Renal cortex interstitium (tissue), 11 donors: ENCODE data around the gene SLC8A1. TPM values are rescaled to one million over a fixed set of nuclear protein-coding genes. Genes with fewer than 3 reads are reported as not detected.

ENCODE experiments used
- DNase-seq, 11 donors: peaks; one replicate each; pipeline ENCODE4 v3.0.0-alpha.2; 2013; ENCODE audit warnings: low read depth in 9 of 11, low spot score in 4 of 11; ENCODE audit errors: extremely low read depth in 1 of 11
- polyA plus RNA-seq, 3 donors: library from polyadenylated mRNA; unstranded; fragments of 120-200 nt; gene quantifications; one replicate each; pipeline ENCODE4 v1.2.1, GENCODE V29; 2013; ENCODE audit not compliant: insufficient read length in 3 of 3

Gene SLC8A1
- polyA plus RNA-seq, 3 donors, result 61.3 to 67.0 (median 63.2) TPM

DNA sequence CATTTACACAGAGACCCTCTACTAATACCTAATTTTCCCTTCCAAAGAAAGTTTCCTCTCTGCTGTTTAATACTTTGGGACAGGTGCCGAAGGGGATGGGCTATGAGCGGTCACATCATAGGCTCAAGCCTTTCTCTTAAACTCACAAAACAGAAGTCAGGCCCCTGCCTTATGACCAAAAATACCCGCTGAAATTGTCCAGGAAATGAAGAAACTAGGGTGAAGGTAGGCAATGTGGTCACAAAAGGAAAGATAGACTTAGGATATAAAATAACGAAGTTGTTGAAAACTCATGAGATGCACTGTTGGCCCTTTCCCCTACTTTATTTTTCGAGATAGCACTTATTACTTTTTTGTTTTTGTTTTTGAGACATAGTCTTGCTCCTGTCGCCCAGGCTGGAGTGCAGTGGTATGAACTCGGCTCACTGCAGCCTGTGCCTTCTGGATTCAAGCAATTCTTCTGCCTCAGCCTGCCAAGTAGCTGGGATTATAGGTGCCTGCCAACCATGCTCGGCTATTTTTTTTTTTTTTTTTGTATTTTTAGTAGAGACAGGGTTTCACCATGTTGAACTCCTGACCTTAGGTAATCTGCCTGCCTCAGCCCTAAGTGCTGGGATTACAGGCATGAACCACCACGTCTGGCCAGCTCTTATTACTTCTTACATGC lies 16.3 kb downstream of the SLC8A1 start:
- DNase-seq, result no peak

DNA sequence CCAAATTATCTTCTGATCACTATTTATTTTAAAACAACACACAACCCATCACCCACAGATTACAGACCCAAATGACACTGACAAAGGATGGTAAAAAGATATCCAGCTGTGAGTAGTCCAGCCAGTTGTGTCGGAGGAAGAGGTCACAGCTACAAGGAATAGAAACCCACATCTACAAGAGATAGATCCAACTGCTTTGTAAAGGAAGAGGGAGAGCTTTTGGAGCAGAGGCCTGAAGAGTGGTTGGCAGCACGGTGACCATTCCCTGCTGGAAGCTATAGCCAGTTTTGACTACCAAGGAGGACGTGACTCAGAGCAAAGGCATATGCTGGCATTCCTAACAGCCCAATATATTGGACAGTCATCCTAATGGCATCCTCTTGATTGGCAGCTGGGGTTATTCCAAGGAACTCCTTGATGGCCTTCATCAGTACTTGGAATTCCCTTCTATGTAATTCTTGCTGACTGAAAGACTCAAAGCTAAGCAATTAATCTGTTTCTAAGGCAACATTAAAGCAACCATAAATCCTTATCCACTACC lies 17.1 kb downstream of the SLC8A1 start:
- DNase-seq, result no peak

- no peak for DNase-seq
These were observed 18.2 kb downstream of the SLC8A1 start for GRCh38 chr2:40433736-40434135.

DNA sequence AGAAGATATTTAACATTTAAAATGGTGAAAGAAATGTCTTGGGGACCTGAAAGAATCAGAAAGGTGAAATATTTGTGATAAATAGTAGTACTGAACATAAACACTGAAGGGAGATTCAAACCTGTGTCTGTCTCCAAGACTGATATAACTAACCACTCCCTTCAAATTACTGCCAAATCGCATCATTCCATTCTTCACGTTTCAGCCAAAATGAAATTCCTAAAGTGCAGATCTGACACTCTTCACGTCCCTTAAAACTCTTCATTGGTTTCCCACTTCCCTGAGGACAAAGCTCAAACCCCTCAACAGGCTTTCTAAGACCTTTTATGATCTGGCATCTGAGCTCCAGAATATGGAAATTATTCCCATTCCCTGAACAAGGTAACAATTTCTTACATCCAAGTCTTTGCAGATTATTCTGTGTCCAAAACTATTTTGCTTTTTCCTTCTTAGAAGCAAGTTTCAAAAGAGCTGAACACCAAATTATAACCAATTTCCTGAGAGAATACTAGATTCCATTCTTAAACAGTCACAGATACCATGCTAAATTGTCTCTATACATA lies 18.9 kb downstream of the SLC8A1 start:
- no peak for DNase-seq

GRCh38 chr2:40431600-40431955 lies 20.3 kb downstream of the SLC8A1 start:
- DNase-seq, result no peak

DNA sequence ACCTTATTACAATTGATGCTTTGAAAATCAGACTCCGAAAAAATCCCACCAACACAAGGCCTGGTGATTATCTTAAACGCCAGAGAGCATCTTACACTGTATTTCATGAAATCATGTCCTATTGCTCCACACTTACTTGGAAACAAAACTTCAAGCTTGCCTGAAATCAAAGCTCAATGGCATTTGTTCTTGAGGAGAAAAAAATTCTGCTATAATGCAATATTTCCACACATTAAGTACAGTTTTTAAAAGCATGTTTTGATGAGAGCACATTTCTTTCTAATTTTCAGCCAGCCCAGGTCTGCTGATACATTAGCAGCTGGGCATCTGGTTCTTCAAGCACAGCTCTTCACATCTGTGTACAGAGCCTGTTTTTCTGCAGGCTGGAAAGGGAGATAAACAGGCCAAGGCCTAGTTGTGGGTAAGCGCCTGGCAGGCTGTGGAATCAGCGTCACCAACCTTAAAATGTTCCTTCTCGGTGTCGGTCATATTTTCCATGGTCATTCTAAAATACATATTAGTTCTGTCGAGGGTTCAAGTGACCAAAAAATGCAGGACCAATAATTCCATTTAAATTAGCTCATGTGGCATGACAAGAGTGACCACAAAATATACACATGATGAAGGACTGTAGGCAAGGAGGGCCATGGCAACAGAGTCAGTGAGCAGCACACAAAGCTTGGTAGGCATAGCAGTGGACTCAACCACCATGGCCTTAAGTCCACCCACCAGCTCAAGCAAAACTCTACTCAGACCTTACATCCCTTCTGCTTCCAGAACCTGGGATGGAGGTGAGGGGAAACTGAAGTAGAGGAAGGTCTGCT lies 20.9 kb downstream of the SLC8A1 start:
- no peak for DNase-seq

GRCh38 chr2:40428439-40428838 lies 23.5 kb downstream of the SLC8A1 start:
- DNase-seq, result no peak

DNA sequence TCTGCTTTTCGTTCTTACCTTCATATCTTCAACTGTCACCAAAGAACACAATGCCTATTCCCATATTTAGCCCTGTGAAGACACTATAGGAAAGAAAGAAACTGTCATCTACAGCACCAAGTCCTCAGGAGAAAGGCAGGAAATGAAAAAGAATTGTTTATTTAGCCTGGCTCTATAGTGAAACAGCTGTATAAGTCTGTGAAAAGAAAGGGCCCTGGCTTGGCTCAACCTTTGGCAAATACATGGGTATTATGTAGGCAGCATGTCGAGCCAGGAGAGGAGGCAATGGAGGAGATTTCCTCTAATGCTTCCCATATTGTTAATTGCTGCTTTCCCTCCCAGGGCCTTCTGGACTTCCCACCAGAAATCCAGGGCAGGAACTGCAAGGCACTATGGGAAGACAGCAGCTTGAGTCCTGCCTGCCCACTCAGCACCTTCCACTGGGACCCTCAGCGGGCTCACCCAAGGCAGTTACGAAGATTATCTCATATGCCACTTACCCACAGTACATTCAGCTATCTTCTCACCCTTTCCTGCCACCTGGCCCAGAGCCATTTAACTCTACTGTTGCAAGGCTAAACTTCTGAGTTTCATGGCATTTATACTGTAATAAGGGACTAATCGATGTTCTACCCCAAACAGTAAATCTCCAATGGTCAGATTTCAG lies 30.1 kb downstream of the SLC8A1 start:
- DNase-seq, result peak in 2 of 11 donors; percentile 24 to 28

GRCh38 chr2:40420478-40420877 lies 31.4 kb downstream of the SLC8A1 start:
- DNase-seq, result no peak

GRCh38 chr2:40419364-40419762 lies 32.5 kb downstream of the SLC8A1 start:
- DNase-seq, result no peak

DNA sequence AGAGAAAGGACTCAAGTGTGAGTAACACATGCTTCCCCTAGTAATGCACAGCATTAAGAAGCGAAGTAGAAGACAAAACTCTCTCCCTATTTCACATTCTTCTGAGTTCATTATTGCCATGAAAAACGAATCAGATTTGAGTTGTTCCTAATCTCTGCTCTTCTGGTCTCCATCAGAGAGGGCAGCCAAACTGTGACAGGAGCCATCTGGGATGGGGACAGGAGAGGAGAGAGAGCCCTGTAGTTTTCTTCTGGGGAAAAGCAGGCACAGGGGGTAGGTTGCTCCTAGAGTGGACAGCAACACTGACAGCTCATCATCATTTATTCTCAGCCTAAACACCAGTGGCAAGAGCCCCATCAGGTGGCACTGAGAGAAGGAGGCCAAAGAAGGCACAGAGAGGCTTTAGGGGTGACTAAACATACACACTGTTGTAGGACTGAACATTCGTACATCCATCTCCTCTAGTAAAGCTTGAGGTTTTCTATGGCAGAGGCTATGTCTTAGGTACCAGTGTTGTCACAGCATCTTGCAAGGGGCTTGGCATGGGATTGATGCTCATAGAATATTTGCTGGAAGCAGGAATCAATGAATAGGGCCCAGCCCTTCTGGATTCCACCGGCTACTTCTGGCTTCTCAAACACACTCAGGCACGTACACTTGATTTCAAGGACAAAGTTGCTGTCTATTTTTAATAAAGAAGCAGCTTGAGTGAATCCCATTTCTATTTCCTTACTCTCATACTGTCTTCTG lies 33.1 kb downstream of the SLC8A1 start:
- peak in 3 of 11 donors; percentile 12 to 31 (median 22) for DNase-seq

- DNase-seq, result no peak
These were observed 35.4 kb downstream of the SLC8A1 start for GRCh38 chr2:40416486-40416885.

- DNase-seq, result no peak
These were observed 36.5 kb downstream of the SLC8A1 start for GRCh38 chr2:40415391-40415790.

DNA sequence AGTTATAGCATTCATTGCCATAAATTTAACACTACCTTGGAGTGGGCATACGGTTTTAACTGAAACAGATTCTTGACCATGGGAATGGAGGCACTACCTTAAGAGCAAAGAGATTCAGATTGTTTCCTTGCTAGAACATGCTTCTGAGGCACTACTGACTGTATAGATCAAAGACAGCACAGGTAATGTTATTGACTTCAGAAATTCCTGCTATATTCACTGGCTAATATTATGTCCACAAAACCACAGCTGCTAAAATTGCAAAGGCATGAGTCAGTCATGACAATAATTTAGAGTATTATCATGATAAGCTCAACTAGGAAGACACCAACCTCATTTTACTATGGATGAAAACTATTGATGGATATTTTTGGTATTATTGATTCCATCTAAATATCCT lies 39.4 kb downstream of the SLC8A1 start:
- no peak for DNase-seq

- no peak for DNase-seq
These were observed 41.2 kb downstream of the SLC8A1 start for GRCh38 chr2:40410695-40411094.

DNA sequence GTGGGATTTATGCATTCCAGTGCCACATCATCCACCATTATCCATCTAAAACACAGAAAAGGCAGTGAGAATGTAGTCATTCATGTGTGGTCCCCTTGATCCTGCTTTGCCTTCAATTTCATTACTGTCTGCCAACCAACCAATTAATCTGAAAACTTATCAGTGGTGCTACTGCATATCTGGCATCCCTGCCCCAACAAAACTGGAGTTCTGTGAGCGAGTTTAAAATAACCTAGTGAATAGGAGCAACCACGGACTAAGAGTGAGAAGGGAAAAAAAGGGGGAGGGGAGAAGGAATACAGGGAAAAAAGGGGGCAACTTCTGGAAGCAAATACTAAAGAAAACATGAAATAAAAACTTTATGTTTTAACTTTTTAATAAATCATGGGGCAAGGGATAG lies 42.2 kb downstream of the SLC8A1 start:
- no peak for DNase-seq

DNA sequence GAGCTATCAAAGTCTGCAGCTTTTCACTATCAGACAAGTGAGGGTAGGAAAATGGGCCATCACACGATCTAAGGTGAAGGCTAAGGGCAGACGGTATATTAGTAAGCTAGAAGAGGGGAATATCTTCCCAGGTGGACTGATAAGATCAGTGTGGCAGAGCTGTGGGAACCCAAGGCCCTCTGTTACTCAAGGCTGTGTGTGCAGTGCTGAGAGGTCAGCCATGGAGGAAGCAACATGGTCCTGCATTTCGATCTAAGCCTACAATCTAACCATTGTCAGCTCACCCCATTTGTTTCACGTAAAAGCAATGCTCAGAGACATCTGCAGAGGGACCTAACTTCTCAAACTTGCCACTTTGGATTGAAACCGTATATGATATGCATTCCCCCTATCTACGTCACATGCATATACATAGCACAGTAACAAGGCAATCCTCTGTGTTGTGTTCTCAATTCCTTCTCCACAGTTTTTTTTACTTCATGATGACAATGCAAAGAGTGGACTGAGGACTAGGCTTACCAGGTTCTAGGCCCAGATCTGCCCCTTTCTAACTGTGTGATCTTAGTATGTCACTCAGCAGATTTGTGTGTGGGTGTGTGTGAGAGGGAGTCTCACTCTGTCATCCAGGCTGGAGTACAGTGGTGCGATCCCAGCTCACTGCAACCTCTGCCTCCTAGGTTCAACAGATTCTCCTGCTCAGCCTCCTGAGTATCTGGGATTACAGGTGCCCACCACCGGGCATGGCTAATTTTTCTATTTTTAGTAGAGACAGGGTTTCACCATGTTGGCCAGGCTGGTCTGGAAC lies 45.2 kb downstream of the SLC8A1 start:
- DNase-seq, result no peak

DNA sequence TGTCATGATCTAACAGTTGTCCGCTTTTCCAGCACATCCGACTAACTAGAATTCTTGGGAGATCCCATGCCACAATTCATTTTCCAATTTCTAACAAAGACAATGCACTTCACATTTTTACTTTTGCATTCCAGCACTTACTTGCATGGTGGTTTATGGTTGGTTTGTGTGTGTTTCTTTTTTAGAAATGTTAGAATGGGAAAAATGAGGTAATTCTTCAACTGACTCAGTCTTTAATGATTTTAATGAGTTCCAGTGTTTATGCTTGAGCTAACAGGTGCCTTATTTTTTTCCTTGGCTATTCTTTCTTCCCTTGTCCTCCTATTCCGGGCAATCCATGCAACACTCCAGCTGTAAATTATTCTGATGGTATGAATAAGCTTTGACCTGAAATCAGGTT lies 46.4 kb downstream of the SLC8A1 start:
- no peak for DNase-seq
